ENCODE data around the gene BCL11B.

Gene BCL11B

DNA sequence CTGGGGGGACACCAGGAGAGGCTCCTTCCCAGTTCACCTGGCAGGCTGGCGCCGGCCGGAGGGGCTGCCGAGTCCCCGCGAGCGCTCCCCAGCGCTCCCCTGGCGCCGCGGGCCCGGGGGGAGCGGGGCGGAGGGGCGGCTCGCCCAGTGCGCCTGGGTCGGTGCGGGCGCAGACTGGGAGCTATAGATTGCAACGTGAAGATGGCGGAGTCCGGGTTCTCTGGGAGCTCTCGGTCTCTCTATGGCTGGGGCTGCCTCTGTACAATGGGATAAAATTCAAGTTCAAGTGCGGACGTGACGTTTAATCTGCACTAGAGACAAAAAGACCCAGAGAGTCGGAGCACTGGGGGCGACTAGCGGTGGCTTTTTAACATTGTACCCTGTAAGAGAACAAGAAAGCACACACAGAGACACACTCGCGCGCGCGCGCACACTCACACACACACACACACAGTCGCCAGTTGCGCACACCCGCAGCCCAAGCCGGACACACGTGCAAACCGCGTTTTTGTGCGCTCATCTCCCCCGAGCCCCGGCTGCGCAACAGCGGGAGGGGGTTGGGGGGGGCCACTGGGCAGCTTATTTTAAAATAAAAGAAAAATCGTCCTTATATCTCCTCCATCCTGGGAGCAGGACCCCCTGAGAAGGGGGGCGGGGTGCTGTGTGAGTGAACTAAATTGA, at the start of gene BCL11B:
BCL11B (minus strand) TSS at position 247 of the 681 bp plus-strand sequence. CDS start 979 bp downstream, outside the sequence.
- POLR2A ChIA-PET = no interaction called here
- CTCF ChIA-PET = no interaction called here
- DNase-seq (ENCODE audit: extremely low spot score) = peak; percentile 77
- TF ChIP-seq, protein P1, sequence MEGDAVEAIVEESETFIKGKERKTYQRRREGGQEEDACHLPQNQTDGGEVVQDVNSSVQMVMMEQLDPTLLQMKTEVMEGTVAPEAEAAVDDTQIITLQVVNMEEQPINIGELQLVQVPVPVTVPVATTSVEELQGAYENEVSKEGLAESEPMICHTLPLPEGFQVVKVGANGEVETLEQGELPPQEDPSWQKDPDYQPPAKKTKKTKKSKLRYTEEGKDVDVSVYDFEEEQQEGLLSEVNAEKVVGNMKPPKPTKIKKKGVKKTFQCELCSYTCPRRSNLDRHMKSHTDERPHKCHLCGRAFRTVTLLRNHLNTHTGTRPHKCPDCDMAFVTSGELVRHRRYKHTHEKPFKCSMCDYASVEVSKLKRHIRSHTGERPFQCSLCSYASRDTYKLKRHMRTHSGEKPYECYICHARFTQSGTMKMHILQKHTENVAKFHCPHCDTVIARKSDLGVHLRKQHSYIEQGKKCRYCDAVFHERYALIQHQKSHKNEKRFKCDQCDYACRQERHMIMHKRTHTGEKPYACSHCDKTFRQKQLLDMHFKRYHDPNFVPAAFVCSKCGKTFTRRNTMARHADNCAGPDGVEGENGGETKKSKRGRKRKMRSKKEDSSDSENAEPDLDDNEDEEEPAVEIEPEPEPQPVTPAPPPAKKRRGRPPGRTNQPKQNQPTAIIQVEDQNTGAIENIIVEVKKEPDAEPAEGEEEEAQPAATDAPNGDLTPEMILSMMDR (IDR thresholded peaks at IDR 0.05; ENCODE audit: control extremely low read depth, extremely low read depth, low read depth, missing control alignments) = peak; percentile 27

DNA sequence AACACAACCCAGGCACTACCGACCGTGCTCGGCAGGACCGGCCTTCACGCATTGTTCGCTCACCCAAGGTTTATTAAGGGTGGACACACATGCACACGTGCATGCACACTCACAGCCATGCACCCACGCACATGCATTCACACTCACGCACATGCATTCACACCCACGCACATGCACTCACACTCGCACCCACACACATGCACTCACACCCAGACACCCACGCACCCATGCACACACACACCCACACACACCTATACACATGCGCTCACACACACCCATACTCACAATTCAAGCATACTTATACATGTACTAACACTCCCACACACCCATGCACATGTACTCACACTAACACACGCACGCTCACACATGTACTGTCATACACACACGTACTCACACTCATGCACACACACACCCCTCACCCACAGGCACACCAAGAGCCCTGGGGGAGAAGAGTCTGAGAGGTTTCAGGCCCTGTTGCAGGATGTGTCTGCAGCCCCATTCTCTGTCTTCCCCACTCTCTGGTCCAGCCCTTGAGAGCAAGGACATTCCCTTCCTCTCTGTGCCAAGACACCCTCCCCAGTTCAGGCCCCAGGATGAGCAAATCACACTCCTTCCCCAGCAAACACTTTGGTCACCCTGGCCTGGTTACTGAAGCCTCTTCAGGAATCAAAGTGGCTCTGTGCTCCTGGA, 49.4 kb upstream of the BCL11B start:
- ChIA-PET CTCF (interaction anchor here (1.3 to 3.4 kb wide), 4 partner anchors 18 to 95 kb away, joined by 3 to 43 read pairs (median 10); no protein-coding TSS in a partner anchor), POLR2A (interaction anchor here (0.6 kb wide), 1 partner anchor 1052 kb away, joined by 3 read pairs; no protein-coding TSS in a partner anchor)
- DNase-seq (ENCODE audit: extremely low spot score) = peak; percentile 14
- TF ChIP-seq, protein P1 (IDR thresholded peaks at IDR 0.05; ENCODE audit: control extremely low read depth, extremely low read depth, low read depth, missing control alignments) = no peak

DNA sequence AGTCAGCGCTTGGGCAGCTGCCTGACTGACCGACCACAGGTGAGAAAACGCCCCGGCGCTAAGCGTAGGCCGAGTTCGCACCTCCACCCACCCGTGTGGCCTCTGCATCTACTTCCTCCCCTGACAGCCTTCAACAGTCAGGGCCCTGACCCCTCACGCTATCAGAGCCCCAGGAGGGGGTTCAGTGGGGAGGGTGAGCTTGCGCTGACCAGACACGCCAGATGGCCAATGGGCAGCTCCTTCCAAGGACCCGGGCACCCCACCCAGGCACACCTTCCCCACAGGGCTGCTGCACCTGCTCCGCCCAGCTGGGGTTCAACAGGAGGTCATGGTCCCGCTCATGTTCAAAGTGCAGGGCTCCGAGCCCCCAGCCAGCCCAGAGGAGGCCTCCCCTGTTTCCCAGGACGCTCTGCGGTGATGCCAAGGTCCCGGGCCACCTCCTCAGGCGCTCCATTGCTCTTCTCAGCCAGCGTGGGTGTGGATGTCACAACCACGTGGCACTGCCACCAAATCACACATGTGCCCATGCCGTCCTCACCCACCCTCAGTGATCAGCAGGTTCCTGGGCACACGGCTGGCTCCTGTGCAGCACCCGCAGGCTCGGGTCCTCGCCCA, 48.7 kb upstream of the BCL11B start:
- POLR2A ChIA-PET = no interaction called here
- CTCF ChIA-PET = interaction anchor here (0.7 to 3.4 kb wide), 14 partner anchors 9 to 1188 kb away, joined by 3 to 43 read pairs (median 4); no protein-coding TSS in a partner anchor
- DNase-seq (ENCODE audit: extremely low spot score) = peak; percentile 24
- TF ChIP-seq, protein P1 (IDR thresholded peaks at IDR 0.05; ENCODE audit: control extremely low read depth, extremely low read depth, low read depth, missing control alignments) = no peak

DNA sequence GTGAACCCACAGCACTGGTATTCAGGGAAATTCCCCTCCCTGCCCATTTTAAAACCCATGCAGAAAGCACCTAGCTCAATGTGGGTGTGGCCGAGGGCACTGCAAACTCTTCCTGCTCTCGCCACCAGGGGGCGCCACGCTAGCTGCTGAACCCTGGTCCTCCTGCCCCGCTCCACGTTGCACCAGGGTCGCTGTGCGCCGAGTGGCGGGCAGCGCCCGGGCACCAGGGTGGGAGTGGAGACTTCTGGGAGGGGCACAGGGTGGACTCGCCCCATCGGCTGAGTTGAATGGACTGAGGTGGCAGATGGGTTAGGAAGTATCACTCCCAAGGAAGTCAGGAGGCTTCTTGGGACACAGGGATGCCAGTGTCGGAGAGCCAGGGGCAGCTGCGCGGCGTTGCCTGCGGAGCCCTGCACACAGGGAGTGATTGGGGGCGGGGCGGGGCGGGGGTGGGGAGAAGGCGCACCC, 48.1 kb upstream of the BCL11B start:
- TF ChIP-seq, protein P1 (IDR thresholded peaks at IDR 0.05; ENCODE audit: control extremely low read depth, extremely low read depth, low read depth, missing control alignments) = peak; percentile 74
- peak; percentile 78 for DNase-seq (ENCODE audit: extremely low spot score)
- ChIA-PET CTCF (interaction anchor here (0.6 to 3.4 kb wide), 28 partner anchors 8 to 1188 kb away, joined by 3 to 43 read pairs (median 3); no protein-coding TSS in a partner anchor), POLR2A (no interaction called here)

DNA sequence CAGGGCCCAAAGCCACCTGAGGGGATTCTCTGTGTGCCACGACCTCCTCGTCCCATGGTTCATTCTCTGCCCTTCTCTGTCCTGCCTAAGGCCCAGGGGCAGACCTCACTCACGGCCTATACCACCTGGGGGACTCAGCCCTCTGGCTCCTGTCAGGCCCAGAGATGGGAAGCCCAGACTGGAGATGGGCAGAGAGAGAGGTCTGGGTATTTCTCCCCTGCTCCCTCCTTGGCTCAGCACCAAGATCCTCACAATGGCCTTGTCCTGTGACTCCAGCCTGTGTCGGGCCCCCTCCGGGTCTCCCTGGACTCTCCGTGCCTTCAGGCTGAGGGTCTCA, 46.9 kb upstream of the BCL11B start:
- TF ChIP-seq, protein P1 (IDR thresholded peaks at IDR 0.05; ENCODE audit: control extremely low read depth, extremely low read depth, low read depth, missing control alignments) = no peak
- ChIA-PET POLR2A (no interaction called here), CTCF (interaction anchor here (1.1 to 3.4 kb wide), 6 partner anchors 63 to 117 kb away, joined by 3 to 43 read pairs (median 4); no protein-coding TSS in a partner anchor)
- peak; percentile 12 for DNase-seq (ENCODE audit: extremely low spot score)

Measured in GM10248 (cell line).